Ureter (tissue), 1 donor: ENCODE measurements around the gene SEPTIN2. TPM values are rescaled to one million over a fixed set of nuclear protein-coding genes. Genes with fewer than 3 reads are reported as not detected.
"Not testable (repeated sequence)": the region's sequence is repeated elsewhere in the genome, so short reads cannot be mapped to it uniquely, and the experiment has no call there.

ENCODE experiments used
- DNase-seq: peaks from one replicate; pipeline ENCODE4 v3.0.0-alpha.2; 2020; ENCODE audit warnings: low spot score
- total RNA-seq: library from RNA; stranded (reverse); gene quantifications from one replicate; pipeline ENCODE4 v1.2.4, GENCODE V29; 2023
- donor health status: DM: yes; HTN: yes; CAD: no.

The SEPTIN2 gene
- total RNA-seq, 1 donor from 2014 or later: 480 TPM

- no peak for DNase-seq
Observed at GRCh38 chr2:241313543-241314095, 2.1 kb upstream of the SEPTIN2 start.

GRCh38 chr2:241314226-241315092, 1.3 kb upstream of the SEPTIN2 start:
- no peak for DNase-seq

- peak; percentile 100 for DNase-seq
Observed at GRCh38 chr2:241315093-241315878, 439 bp upstream of the SEPTIN2 start, which contains the start of gene HDLBP. Gene HDLBP, minus strand, starts transcription at chr2:241315672. Its CDS starts 48,803 bp downstream, at chr2:241266869.

- no peak for DNase-seq
Observed at GRCh38 chr2:241316825-241317224, 1.1 kb downstream of the SEPTIN2 start.

GRCh38 chr2:241317391-241317790, 1.7 kb downstream of the SEPTIN2 start:
- DNase-seq: no peak

- DNase-seq: not testable (repeated sequence)
Observed at GRCh38 chr2:241318830-241319229, 3.1 kb downstream of the SEPTIN2 start.

GRCh38 chr2:241320394-241320793, 4.7 kb downstream of the SEPTIN2 start:
- no peak for DNase-seq

GRCh38 chr2:241321033-241321432, 5.3 kb downstream of the SEPTIN2 start:
- no peak for DNase-seq

- DNase-seq: no peak
Observed at GRCh38 chr2:241321886-241322285, 6.2 kb downstream of the SEPTIN2 start.

GRCh38 chr2:241323778-241324177, 8.1 kb downstream of the SEPTIN2 start:
- no peak for DNase-seq

GRCh38 chr2:241324775-241325174, 9.1 kb downstream of the SEPTIN2 start:
- DNase-seq: no peak

- DNase-seq: no peak
Observed at GRCh38 chr2:241325257-241325656, 9.5 kb downstream of the SEPTIN2 start.

- no peak for DNase-seq
Observed at GRCh38 chr2:241329669-241330615, 14.2 kb downstream of the SEPTIN2 start.

- no peak for DNase-seq
Observed at GRCh38 chr2:241330616-241330981, 14.9 kb downstream of the SEPTIN2 start.

- DNase-seq: no peak
Observed at GRCh38 chr2:241334813-241335212, 19.1 kb downstream of the SEPTIN2 start.

- no peak for DNase-seq
Observed at GRCh38 chr2:241339839-241340630, 24.3 kb downstream of the SEPTIN2 start.

GRCh38 chr2:241340631-241341163, 25.0 kb downstream of the SEPTIN2 start:
- no peak for DNase-seq

GRCh38 chr2:241344925-241345651, 29.4 kb downstream of the SEPTIN2 start:
- DNase-seq: no peak

- DNase-seq: no peak
Observed at GRCh38 chr2:241349941-241350340, 34.2 kb downstream of the SEPTIN2 start.

- DNase-seq: no peak
Observed at GRCh38 chr2:241350530-241350877, 34.8 kb downstream of the SEPTIN2 start.
